DND-41 (cell line): ENCODE results near the gene TTLL4.

Experiments
- ATAC-seq: fragments of 200-7000 bp; cut with Tn5 transposase; 3 replicates; pipeline ENCODE4 v1.9.1; 2021; ENCODE audit warnings: low read depth; ENCODE audit not compliant: insufficient read depth
- DNase-seq: peaks from one replicate; pipeline ENCODE4 v3.0.0-alpha.2; 2020
- H2AFZ ChIP-seq: 2 replicates; pipeline ENCODE4 v1.6.0; 2012; ENCODE audit warnings: low read depth, low read length
- H3K27ac ChIP-seq: 2 replicates; pipeline ENCODE4 v1.5.1; 2012; ENCODE audit warnings: low read length, inconsistent platforms
- H3K27me3 ChIP-seq: fragments of 200-600 bp; sonication (generic); 2 replicates; pipeline ENCODE4 v1.6.0; 2012; ENCODE audit warnings: low read length, mild to moderate bottlenecking, inconsistent platforms; ENCODE audit not compliant: insufficient read depth, poor library complexity
- H3K36me3 ChIP-seq: 2 replicates; pipeline ENCODE4 v1.5.1; 2012; ENCODE audit warnings: low read length, inconsistent platforms; ENCODE audit not compliant: insufficient read depth
- H3K4me1 ChIP-seq: 2 replicates; pipeline ENCODE4 v1.5.1; 2012; ENCODE audit warnings: mild to moderate bottlenecking, low read length; ENCODE audit not compliant: insufficient read depth
- H3K4me2 ChIP-seq: 2 replicates; pipeline ENCODE4 v1.6.0; 2012; ENCODE audit warnings: mild to moderate bottlenecking, moderate library complexity, low read length, inconsistent platforms; ENCODE audit not compliant: insufficient read depth
- H3K4me3 ChIP-seq, 2 experiments: fragments of 200-600 bp in 1 of 2; shearing (Covaris generic) in 1 of 2; 2 replicates each; pipeline ENCODE4 v1.5.1; 2012 to 2016; ENCODE audit warnings: inconsistent platforms in 2 of 2, low read length in 2 of 2, mild to moderate bottlenecking in 2 of 2, low read depth in 1 of 2, moderate library complexity in 1 of 2
- H3K79me2 ChIP-seq: 2 replicates; pipeline ENCODE4 v1.6.0; 2012; ENCODE audit warnings: low read length, inconsistent platforms; ENCODE audit not compliant: insufficient read depth
- H3K9ac ChIP-seq: 2 replicates; pipeline ENCODE4 v1.6.0; 2012; ENCODE audit warnings: low read depth, mild to moderate bottlenecking, inconsistent platforms, low read length, moderate library complexity
- H3K9me3 ChIP-seq: 2 replicates; pipeline ENCODE4 v1.5.1; 2012; ENCODE audit warnings: low read length, moderate library complexity, mild to moderate bottlenecking, inconsistent platforms; ENCODE audit not compliant: insufficient read depth, severe bottlenecking
- H4K20me1 ChIP-seq: 2 replicates; pipeline ENCODE4 v1.6.0; 2012; ENCODE audit warnings: low read length; ENCODE audit not compliant: insufficient read depth
- EZH2 ChIP-seq: IDR thresholded peaks from 3 replicates; pipeline ENCODE4 v1.6.1; 2012; ENCODE audit warnings: borderline replicate concordance, low read depth, mild to moderate bottlenecking, moderate library complexity, low read length, inconsistent platforms; ENCODE audit not compliant: severe bottlenecking
- TF ChIP-seq, protein P1 (sequence below): IDR thresholded peaks from 2 replicates; pipeline ENCODE4 v1.5.1; 2012; ENCODE audit warnings: borderline replicate concordance, low read length, moderate library complexity, mild to moderate bottlenecking; ENCODE audit not compliant: poor library complexity, severe bottlenecking; ENCODE audit errors: extremely low read depth

The TTLL4 gene

DNA sequence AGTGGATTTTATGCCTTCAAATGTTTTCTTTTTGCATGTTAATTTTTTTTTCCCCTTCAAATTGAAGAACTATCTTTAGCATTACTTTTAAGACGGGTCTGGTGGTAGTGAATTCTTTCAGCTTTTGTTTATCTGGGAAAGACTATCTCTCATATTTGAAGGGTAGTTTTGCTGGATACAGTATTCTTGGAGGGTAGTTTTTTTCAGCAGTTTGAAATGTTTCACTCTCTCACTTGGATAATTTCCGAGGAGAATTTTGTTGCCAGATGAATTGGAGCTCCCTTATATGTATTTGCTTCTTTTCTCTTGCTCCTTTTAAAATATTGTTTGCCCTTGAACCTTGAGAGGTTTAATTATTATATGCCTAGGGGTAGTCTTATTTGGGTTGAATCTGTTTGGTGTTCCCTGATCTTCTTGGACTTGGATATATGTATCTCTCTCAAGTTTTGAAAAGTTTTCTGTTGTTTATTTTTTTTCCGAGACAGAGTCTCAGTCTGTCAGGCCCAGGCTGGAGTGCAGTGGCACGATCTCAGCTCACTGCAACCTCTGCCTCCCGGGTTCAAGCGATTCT is 15.5 kb downstream of the TTLL4 start:
- Histone ChIP-seq H3K36me3 (peaks cover 37% of the 10 kb centered on the region; the same call in 1 of the 2 replicates), H3K9ac (no peak overlapping the region), H3K9me3 (peaks cover 12% of the 10 kb centered on the region), H3K4me3 (no peak overlapping the region), H3K27me3 (no peaks in the 10 kb centered on the region), H3K4me1 (no peaks in the 10 kb centered on the region), H2AFZ (no peak overlapping the region), H3K79me2 (peaks cover 90% of the 10 kb centered on the region), H4K20me1 (peaks cover 26% of the 10 kb centered on the region; the same call in 1 of the 2 replicates), H3K4me2 (no peak overlapping the region), H3K27ac (no peak overlapping the region)
- no peak for DNase-seq
- ATAC-seq = no peak
- TF ChIP-seq EZH2 = no peak
- TF ChIP-seq, protein P1, sequence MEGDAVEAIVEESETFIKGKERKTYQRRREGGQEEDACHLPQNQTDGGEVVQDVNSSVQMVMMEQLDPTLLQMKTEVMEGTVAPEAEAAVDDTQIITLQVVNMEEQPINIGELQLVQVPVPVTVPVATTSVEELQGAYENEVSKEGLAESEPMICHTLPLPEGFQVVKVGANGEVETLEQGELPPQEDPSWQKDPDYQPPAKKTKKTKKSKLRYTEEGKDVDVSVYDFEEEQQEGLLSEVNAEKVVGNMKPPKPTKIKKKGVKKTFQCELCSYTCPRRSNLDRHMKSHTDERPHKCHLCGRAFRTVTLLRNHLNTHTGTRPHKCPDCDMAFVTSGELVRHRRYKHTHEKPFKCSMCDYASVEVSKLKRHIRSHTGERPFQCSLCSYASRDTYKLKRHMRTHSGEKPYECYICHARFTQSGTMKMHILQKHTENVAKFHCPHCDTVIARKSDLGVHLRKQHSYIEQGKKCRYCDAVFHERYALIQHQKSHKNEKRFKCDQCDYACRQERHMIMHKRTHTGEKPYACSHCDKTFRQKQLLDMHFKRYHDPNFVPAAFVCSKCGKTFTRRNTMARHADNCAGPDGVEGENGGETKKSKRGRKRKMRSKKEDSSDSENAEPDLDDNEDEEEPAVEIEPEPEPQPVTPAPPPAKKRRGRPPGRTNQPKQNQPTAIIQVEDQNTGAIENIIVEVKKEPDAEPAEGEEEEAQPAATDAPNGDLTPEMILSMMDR = no peak

DNA sequence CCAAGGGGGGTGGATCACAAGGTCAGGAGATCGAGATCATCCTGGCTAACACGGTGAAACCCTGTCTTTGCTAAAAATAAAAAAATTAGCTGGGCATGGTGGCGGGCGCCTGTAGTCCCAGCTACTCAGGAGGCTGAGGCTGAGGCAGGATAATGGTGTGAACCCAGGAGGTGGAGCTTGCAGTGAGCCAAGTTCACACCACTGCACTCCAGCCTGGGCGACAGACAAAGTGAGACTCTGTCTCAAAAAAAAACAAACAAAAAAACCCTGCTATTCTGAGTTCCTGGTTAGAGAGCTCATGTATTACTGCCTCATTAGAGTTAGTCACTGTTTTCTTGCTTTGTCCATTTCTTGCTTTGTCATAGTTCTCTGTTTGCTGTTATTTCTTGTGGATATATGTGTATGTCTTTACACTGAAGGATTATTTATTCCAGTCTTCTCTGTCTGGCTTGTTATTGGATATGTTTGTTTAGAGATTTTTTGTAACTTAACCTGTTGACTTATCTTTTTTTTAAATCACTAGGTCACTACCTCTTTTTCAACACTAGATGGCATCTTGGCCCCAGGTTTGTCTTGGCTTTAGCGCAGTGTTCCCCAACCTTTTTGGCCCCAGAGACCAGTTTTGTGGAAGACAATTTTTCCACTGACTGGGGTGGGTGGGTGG is 17.0 kb downstream of the TTLL4 start:
- Histone ChIP-seq H4K20me1 (peaks cover 21% of the 10 kb centered on the region), H3K9ac (no peak overlapping the region), H3K9me3 (peaks cover 12% of the 10 kb centered on the region), H3K79me2 (peaks cover 89% of the 10 kb centered on the region), H3K36me3 (peaks cover 42% of the 10 kb centered on the region), H3K4me3 (no peak overlapping the region), H3K4me2 (no peak overlapping the region), H3K27ac (no peak overlapping the region), H2AFZ (no peak overlapping the region), H3K4me1 (no peaks in the 10 kb centered on the region), H3K27me3 (no peaks in the 10 kb centered on the region)
- DNase-seq (no peak), ATAC-seq (no peak)
- TF ChIP-seq, protein P1 = peak; percentile 54
- no peak for TF ChIP-seq EZH2

DNA sequence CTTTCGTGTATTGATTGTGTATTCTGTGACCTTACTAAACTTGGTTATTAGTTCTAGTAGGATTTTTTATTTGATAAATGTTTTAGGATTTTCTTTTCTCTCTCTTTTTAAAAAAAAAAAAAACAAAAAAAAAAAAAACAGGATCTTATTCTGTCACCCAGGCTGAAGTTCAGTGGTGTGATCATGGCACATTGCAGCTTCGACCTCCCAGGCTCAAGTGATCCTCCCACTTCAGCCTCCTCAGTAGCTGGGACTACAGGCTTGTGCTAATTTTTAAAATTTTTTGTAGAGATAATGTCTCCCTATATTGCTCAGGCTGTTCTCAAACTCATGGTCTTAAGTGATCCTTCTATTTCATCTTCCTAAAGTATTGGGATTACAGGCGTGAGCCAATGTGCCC is 19.0 kb downstream of the TTLL4 start:
- H3K4me1 ChIP-seq = no peaks in the 10 kb centered on the region
- H3K27ac ChIP-seq = no peak overlapping the region
- H3K4me2 ChIP-seq = no peak overlapping the region
- no peak overlapping the region for H3K4me3 ChIP-seq
- no peak overlapping the region for H3K9ac ChIP-seq
- H3K27me3 ChIP-seq = no peaks in the 10 kb centered on the region
- H2AFZ ChIP-seq = no peak overlapping the region
- peaks cover 49% of the 10 kb centered on the region for H3K36me3 ChIP-seq
- DNase-seq (no peak), ATAC-seq (no peak)
- peaks cover 12% of the 10 kb centered on the region for H3K9me3 ChIP-seq
- TF ChIP-seq, protein P1 = no peak
- no peak for TF ChIP-seq EZH2
- peaks cover 30% of the 10 kb centered on the region for H4K20me1 ChIP-seq
- H3K79me2 ChIP-seq = peaks cover 89% of the 10 kb centered on the region
